GM12873 (cell line): Measurements from ENCODE around the gene TMCC1.

Experiments
- CTCF ChIP-seq: IDR thresholded peaks from 2 replicates; pipeline ENCODE4 v1.5.1; 2012; ENCODE audit warnings: low read depth, mild to moderate bottlenecking, moderate library complexity, low read length, control low read depth; ENCODE audit not compliant: insufficient read depth; ENCODE audit errors: missing control alignments

The TMCC1 gene

GRCh38 chr3:129617381-129618185 is 275.9 kb downstream of the TMCC1 start:
- TF ChIP-seq CTCF: no peak

GRCh38 chr3:129616713-129617112 is 276.8 kb downstream of the TMCC1 start:
- TF ChIP-seq CTCF: no peak

- no peak for TF ChIP-seq CTCF
Measured at GRCh38 chr3:129616291-129616690, 277.2 kb downstream of the TMCC1 start.

- no peak for TF ChIP-seq CTCF
Measured at GRCh38 chr3:129615751-129616281, 277.7 kb downstream of the TMCC1 start.

GRCh38 chr3:129614927-129615363 is 278.6 kb downstream of the TMCC1 start:
- TF ChIP-seq CTCF: no peak

- TF ChIP-seq CTCF: no peak
Measured at GRCh38 chr3:129614435-129614834, 279.1 kb downstream of the TMCC1 start.

GRCh38 chr3:129613367-129613740 is 280.2 kb downstream of the TMCC1 start:
- TF ChIP-seq CTCF: no peak
